ENCODE results near the gene FBXO47.

DNA sequence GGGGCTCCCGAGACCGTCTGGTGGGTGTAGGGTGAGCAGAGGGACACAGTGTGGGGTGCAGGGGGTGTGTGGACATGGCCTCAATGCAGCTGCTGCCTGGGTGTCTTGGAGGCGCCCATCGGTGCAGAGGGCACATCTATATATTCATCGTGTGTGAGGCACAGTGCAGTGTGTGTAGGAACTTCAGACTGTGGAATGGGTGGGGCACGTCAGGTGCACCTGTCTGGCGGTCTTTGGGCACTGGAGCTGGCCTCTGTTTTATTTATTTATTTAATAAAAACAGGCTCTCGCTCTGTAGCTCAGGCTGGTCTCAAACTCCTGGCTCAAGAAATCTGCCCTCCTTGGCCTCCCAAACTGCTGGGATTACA lies 80.6 kb downstream of the FBXO47 start:
- TF ChIP-seq, protein P1, sequence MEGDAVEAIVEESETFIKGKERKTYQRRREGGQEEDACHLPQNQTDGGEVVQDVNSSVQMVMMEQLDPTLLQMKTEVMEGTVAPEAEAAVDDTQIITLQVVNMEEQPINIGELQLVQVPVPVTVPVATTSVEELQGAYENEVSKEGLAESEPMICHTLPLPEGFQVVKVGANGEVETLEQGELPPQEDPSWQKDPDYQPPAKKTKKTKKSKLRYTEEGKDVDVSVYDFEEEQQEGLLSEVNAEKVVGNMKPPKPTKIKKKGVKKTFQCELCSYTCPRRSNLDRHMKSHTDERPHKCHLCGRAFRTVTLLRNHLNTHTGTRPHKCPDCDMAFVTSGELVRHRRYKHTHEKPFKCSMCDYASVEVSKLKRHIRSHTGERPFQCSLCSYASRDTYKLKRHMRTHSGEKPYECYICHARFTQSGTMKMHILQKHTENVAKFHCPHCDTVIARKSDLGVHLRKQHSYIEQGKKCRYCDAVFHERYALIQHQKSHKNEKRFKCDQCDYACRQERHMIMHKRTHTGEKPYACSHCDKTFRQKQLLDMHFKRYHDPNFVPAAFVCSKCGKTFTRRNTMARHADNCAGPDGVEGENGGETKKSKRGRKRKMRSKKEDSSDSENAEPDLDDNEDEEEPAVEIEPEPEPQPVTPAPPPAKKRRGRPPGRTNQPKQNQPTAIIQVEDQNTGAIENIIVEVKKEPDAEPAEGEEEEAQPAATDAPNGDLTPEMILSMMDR (conservative IDR thresholded peaks at IDR 0.05), result no peak
- no peak for TF ChIP-seq ZFX (IDR thresholded peaks at IDR 0.05)
